Right lobe of liver (tissue), 4 donors: ENCODE data around the gene HNRNPA1.

Experiments used
- POLR2A ChIP-seq: fragments of 450-650 bp; IDR thresholded peaks from one replicate; pipeline ENCODE4 v1.6.1; 2017; ENCODE audit warnings: antibody characterized with exemption, mild to moderate bottlenecking
- TF ChIP-seq, protein P1 (sequence below), 4 donors: fragments of 200-600 bp in 3 of 4; fragments of 450-650 bp in 1 of 4; IDR thresholded peaks; one replicate each; pipeline versions ENCODE4 v1.5.1 to v1.8.0; 2016 to 2022; ENCODE audit warnings: antibody characterized with exemption in 4 of 4, mild to moderate bottlenecking in 2 of 4
- donor health status: DM: no; HTN: no; CAD: no.
- donor health status: DM: no; HTN: no; CAD: no.
- donor health status: DM: no; HTN: yes; CAD: no.

GRCh38 chr12:54301428-54302048, 21.0 kb downstream of the HNRNPA1 start:
- TF ChIP-seq, protein P1, sequence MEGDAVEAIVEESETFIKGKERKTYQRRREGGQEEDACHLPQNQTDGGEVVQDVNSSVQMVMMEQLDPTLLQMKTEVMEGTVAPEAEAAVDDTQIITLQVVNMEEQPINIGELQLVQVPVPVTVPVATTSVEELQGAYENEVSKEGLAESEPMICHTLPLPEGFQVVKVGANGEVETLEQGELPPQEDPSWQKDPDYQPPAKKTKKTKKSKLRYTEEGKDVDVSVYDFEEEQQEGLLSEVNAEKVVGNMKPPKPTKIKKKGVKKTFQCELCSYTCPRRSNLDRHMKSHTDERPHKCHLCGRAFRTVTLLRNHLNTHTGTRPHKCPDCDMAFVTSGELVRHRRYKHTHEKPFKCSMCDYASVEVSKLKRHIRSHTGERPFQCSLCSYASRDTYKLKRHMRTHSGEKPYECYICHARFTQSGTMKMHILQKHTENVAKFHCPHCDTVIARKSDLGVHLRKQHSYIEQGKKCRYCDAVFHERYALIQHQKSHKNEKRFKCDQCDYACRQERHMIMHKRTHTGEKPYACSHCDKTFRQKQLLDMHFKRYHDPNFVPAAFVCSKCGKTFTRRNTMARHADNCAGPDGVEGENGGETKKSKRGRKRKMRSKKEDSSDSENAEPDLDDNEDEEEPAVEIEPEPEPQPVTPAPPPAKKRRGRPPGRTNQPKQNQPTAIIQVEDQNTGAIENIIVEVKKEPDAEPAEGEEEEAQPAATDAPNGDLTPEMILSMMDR (IDR thresholded peaks at IDR 0.05) = no peak
- no peak for TF ChIP-seq POLR2A
